Stromal cell of bone marrow (primary cell): Measurements from ENCODE around the gene DHRS7B.
"Not testable (repeated sequence)": the region's sequence is repeated elsewhere in the genome, so short reads cannot be mapped to it uniquely, and the experiment has no call there.

Experiments
- DNase-seq: peaks from one replicate; pipeline ENCODE4 v3.0.0-alpha.2; 2012; ENCODE audit warnings: low read depth

Gene DHRS7B

GRCh38 chr17:21177854-21178600 lies 51.3 kb downstream of the DHRS7B start:
- DNase-seq, result no peak

GRCh38 chr17:21183468-21183867 lies 56.7 kb downstream of the DHRS7B start:
- no peak for DNase-seq

GRCh38 chr17:21184570-21184969 lies 57.8 kb downstream of the DHRS7B start:
- DNase-seq, result no peak

- no peak for DNase-seq
Observed at GRCh38 chr17:21185061-21185460, 58.3 kb downstream of the DHRS7B start.

- DNase-seq, result no peak
Observed at GRCh38 chr17:21186399-21187187, 59.8 kb downstream of the DHRS7B start.

GRCh38 chr17:21189361-21189760 lies 62.6 kb downstream of the DHRS7B start:
- no peak for DNase-seq

DNA sequence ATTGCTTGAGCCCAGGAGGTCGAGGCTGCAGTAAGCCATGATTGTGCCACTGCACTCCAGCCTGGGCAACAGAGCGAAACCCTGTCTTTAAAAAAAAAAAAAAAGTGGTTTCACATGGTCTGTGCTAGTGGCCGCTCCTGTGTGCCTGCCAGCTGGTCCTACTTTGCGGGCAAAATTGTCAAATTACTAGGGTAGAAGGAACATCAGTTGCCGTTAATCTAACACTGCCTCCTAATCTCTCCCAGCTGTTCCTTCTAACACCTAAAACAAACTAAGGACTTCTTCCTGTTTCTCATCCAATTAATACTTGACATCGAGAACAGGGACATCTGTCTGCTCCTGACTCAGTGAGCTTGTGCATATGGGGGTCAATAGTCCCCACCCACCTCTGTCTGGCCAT lies 63.3 kb downstream of the DHRS7B start:
- no peak for DNase-seq

- no peak for DNase-seq
Observed at GRCh38 chr17:21191698-21192097, 64.9 kb downstream of the DHRS7B start.

- DNase-seq, result not testable (repeated sequence)
Observed at GRCh38 chr17:21192414-21192813, 65.7 kb downstream of the DHRS7B start.

- no peak for DNase-seq
Observed at GRCh38 chr17:21193031-21193430, 66.3 kb downstream of the DHRS7B start.

DNA sequence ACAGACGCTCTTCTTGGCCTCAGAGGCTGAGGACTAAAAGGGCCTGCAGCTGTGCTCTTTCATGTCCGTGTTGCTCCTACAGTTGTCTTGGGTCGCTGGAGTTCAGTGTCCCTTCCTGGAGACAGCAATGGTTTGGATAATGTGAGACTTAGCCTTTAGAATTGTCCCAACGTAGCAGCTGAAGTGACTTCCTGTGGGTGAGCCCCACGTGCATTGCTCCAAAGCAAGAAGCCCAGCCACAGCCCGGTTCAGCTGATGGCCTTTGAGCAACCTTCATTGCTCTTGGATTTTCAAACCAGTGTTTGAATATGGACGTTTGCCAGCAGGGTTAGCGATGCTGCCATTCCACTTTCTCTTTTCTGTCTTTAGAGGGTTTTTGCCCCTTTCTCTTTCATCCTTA lies 67.5 kb downstream of the DHRS7B start:
- no peak for DNase-seq

- DNase-seq, result no peak
Observed at GRCh38 chr17:21194703-21195102, 67.9 kb downstream of the DHRS7B start.

DNA sequence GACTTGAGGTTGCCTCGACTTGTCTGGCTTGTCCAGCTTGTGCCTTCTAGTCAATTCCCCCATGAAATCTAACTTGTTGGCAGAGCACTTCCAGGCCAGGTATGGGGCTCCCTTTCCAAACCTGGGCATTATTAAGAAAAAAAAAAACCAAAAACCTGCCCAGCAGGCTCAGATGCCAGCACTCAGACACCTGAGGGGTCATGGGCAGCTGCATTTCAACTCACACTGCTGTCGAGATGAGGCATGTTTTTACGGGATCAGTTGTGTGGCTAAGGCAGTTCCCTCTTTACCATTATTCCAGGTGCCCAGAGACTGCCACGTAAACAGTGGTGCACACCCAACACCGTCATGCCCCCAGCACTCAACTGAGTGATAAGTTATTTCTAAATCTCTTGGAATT lies 69.4 kb downstream of the DHRS7B start:
- no peak for DNase-seq

DNA sequence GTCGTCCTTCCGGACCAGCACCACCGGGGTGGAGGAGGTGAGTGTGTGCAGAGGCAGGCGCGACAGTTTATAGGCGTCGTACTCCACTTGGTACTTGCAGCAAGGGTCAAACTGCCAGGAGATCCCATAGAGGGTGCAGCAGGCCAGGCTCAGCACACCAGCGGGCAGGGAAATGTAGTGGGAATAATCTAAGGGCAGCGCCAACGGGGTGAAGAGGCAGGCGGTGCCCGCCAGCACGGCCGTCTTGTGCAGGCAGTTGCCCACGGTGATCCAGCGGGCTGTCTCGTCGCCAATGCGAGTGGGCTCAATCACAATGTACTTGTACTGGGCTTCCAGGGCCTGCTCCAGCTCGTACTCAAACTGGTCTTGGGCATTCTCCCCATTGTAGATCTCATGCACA lies 71.6 kb downstream of the DHRS7B start:
- no peak for DNase-seq

- DNase-seq, result peak; percentile 29
Observed at GRCh38 chr17:21199311-21199710, 72.5 kb downstream of the DHRS7B start.

GRCh38 chr17:21199856-21200255 lies 73.1 kb downstream of the DHRS7B start:
- DNase-seq, result no peak

DNA sequence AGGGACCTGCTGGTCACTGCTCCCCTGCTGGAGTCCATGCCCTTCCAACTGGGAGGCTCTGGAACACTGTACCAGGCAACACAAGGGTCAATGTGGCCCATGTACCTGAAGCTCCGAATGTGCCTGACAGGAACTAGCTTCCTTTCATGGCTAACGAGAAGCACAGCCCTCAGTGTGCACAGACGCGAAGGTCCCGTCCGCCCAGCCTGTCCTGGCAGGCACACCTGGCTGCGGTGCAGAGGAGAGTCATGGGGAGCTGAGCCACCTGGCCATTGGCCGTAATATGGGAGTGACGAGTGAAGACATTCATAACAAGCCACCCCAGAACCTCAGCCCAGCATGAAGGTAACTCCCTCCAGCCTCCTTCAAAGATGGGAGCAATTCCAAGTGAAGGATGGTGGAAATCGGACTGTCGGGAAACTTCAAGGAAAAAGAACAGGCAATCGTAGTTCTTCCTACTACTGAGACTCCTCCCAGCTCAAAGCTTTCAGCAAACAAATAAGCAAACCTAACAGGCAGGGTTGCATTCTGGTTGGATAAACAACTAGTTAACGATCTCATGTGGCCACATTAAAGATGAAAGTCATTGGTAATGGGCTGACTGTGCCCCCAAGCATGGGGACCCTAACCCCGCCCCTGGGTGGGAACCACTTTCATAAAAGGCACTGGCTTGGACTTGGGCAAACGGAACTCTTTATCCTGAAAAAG lies 74.0 kb downstream of the DHRS7B start:
- no peak for DNase-seq

DNA sequence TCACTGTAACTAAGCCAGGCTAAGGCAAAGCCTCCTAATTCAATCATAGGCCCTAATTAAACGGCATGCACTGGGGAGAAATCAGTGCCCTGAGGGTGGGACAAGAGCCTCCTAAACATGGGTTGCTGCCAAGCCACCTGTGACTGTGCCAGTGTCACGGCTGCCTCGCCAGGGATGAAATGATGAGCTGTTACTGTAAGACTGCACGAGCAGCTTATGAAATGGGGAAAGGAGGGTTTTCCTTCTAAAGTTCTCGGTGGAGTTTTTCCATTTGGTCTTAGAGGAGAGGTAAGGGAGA lies 74.5 kb downstream of the DHRS7B start:
- DNase-seq, result no peak

- no peak for DNase-seq
Observed at GRCh38 chr17:21201874-21202273, 75.1 kb downstream of the DHRS7B start.

DNA sequence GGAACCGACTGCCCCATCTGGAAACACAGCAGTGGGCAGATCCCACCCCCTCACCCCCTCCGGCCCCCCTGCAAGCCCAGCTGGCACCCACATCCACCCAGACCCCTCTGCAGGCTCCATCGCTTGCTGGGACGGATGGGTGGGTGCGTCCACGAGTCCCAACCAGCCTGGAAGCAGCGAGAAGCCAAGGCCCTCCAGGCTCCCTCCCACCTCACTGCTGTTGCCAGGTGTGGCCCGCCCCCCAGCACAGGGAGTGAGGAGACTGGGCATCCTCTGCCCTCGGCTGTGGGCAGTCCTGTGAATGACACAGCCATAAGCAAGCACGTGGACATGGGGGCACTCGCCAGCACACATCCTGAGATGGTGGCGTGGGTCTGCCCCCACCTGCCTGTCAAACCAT lies 75.7 kb downstream of the DHRS7B start:
- DNase-seq, result no peak

DNA sequence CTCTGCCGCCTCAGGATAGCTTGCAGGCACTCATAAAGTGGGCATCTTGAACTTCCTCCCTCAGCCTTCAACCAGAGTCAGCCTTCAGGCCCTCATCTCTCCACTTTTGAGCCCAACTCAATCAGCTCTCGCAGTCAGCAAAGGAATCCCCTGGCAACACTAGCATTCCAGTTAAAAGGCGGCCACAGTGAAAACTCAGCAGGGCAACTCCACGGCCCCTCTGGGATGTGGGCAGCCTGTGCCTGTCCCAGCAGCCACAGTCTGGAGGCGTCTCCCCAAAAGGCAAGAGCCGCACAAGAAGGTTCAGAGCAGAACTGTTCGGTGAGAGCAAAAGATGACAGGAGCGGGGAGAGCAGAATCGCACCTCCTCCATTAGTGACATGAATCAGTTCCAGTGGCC lies 78.2 kb downstream of the DHRS7B start:
- DNase-seq, result no peak

DNA sequence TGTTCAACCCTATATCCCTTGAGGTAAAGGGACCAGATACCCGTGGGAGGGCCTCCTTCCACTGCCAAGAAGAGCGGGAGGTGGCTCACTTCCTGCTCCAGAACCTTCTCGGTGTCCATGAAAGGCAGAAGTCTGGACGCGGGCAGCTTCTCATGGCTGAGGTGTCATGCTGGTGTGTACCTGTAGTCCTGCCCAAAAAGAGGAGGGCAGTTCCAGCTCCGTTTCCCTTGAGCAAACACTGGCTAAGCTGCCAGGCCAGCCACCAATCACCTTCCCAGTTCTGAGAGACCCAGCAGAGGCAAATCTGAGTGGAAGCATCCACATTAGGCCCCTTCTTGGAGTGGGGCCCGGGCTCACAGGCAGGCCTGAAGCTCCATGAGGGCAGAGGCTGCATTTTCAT lies 81.6 kb downstream of the DHRS7B start:
- no peak for DNase-seq

- DNase-seq, result no peak
Observed at GRCh38 chr17:21209511-21210175, 82.9 kb downstream of the DHRS7B start.
